Activated T-cell treated with anti-CD3 and anti-CD28 coated beads, Interleukin-2, amount 50 U/mL, for 48 hours (primary cell): ENCODE results near the gene BAIAP2L2.
"Not testable (repeated sequence)": the region's sequence is repeated elsewhere in the genome, so short reads cannot be mapped to it uniquely, and the experiment has no call there.

Experiments used
- DNase-seq, 2 experiments: peaks; one replicate each; pipeline ENCODE4 v3.0.0-alpha.2; 2020

Gene BAIAP2L2

GRCh38 chr22:38037367-38038150, 72.9 kb downstream of the BAIAP2L2 start:
- not testable (repeated sequence) for DNase-seq

GRCh38 chr22:38036392-38037062, 74.0 kb downstream of the BAIAP2L2 start:
- DNase-seq = no peak

DNA sequence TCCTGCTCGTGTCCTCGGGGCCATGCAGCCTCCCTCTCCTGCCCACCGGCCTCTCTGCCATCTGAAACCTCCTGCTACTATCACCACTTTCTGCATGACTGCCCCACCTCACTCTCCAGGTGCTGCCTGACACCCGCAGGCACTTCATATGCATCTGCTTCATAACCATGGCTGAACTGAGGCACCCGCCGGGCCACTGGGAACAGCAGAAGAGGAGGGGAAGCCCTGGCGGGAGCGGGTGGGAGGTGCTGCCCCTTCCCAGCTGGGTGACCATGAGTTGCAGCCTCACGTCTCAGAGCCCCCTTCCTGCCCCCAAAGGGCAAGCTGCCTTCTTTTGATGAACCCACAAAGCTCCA, 75.0 kb downstream of the BAIAP2L2 start:
- no peak for DNase-seq
